SK-N-MC (cell line): ENCODE data around the gene THOP1.

Source experiments
- EZH2 ChIP-seq: fragments of 200-600 bp; sonication (generic); IDR thresholded peaks from one replicate; pipeline ENCODE4 v1.6.1; 2017; ENCODE audit warnings: antibody characterized with exemption
- FOXP2 ChIP-seq: optimal IDR thresholded peaks from 2 replicates; pipeline ENCODE3; 2011; ENCODE audit warnings: mild to moderate bottlenecking, moderate library complexity; ENCODE audit not compliant: insufficient read depth; ENCODE audit errors: extremely low read length, control extremely low read depth
- POLR2AphosphoS5 ChIP-seq: IDR thresholded peaks from 2 replicates; pipeline ENCODE4 v1.6.1; 2012; ENCODE audit warnings: mild to moderate bottlenecking, low read depth, low read length, borderline replicate concordance

DNA sequence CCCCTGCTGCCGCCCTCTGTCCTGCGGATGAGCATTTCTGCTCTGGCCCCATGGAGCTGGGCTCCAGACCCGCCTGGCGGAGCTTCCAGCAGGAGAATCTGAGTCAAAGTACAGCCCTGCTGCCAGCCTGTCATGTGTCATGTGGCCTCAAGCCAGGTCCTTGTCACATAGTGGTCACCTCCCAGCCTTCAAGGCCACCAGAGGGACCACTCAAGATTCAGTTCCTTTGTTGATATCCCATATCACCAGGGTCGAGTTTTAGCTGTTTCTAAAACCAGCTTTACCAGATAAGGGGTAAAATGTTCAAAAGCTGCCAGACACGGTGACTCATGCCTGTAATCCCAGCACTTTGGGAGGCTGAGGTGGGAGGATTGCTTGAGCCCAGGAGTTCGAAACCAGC, 13.4 kb downstream of the THOP1 start:
- no peak for TF ChIP-seq POLR2AphosphoS5
- TF ChIP-seq EZH2: no peak
- no peak for TF ChIP-seq FOXP2
